Measurements from ENCODE around the gene VPS29. TPM values are rescaled to one million over a fixed set of nuclear protein-coding genes. Genes with fewer than 3 reads are reported as not detected.

The VPS29 gene
- total RNA-seq, 1 donor from 2014 or later, result 73.5 TPM

- Mint-ChIP-seq H3K27me3 (ENCODE audit: unreplicated experiment) (no peaks in the 10 kb centered on the region), H3K4me3 (ENCODE audit: unreplicated experiment) (peak within 1 kb of the TSS; percentile 100), H3K27ac (ENCODE audit: unreplicated experiment) (peak within 1 kb of the TSS; percentile 100), H3K9me3 (ENCODE audit: unreplicated experiment) (no peaks in the 10 kb centered on the region), H3K4me1 (ENCODE audit: unreplicated experiment) (peaks cover 35% of the 10 kb centered on the region), H3K36me3 (ENCODE audit: unreplicated experiment) (peaks cover 21% of the 10 kb centered on the region)
- peak; percentile 97 for DNase-seq (ENCODE audit: extremely low spot score, unreplicated experiment)
- TF ChIP-seq CTCF (IDR thresholded peaks at IDR 0.05), result peak; percentile 88
Measured at GRCh38 chr12:110449799-110450497, 52.0 kb downstream of the VPS29 start, which contains the start of gene ARPC3. Gene ARPC3, minus strand, starts transcription at chr12:110450337. Its CDS starts 77 bp downstream, at chr12:110450260.

GRCh38 chr12:110444455-110444854, 57.5 kb downstream of the VPS29 start:
- Mint-ChIP-seq H3K27ac (ENCODE audit: unreplicated experiment) (no peak overlapping the region), H3K4me3 (ENCODE audit: unreplicated experiment) (no peak overlapping the region), H3K36me3 (ENCODE audit: unreplicated experiment) (peaks cover 22% of the 10 kb centered on the region), H3K4me1 (ENCODE audit: unreplicated experiment) (peaks cover 23% of the 10 kb centered on the region), H3K27me3 (ENCODE audit: unreplicated experiment) (no peaks in the 10 kb centered on the region), H3K9me3 (ENCODE audit: unreplicated experiment) (no peaks in the 10 kb centered on the region)
- no peak for TF ChIP-seq CTCF (IDR thresholded peaks at IDR 0.05)
- DNase-seq (ENCODE audit: extremely low spot score, unreplicated experiment), result no peak

Other genes with a start within 250 kb of the VPS29 start
- 183 and 197 TPM in 2 replicates for gene ATP2A2, start 220.9 kb downstream of the VPS29 start, total RNA-seq
- 47.9 and 48.8 TPM in 2 replicates for gene ANAPC7, start 98.4 kb downstream of the VPS29 start, total RNA-seq
- 194 and 221 TPM in 2 replicates for gene ARPC3, start 51.8 kb downstream of the VPS29 start, total RNA-seq
- gene GPN3, start 33.9 kb downstream of the VPS29 start, total RNA-seq, result 16.4 and 18.9 TPM in 2 replicates
- gene FAM216A, start 33.3 kb downstream of the VPS29 start, total RNA-seq, result 8.3 and 8.4 TPM in 2 replicates
- 0.44 and 0.64 TPM in 2 replicates for gene RAD9B, start 220 bp upstream of the VPS29 start, total RNA-seq
- gene PPTC7, start 81.2 kb upstream of the VPS29 start, total RNA-seq, result 13.3 and 14.4 TPM in 2 replicates
- gene TCTN1, start 112.0 kb upstream of the VPS29 start, total RNA-seq, result 49.5 and 51.4 TPM in 2 replicates
- 0.76 and 0.94 TPM in 2 replicates for gene HVCN1, start 187.0 kb upstream of the VPS29 start, total RNA-seq
- 99.0 and 102 TPM in 2 replicates for gene PPP1CC, start 240.8 kb upstream of the VPS29 start, total RNA-seq

Data from osteocyte (in vitro differentiated cells).